ENCODE results near the gene RRP8. TPM values are rescaled to one million over a fixed set of nuclear protein-coding genes. Genes with fewer than 3 reads are reported as not detected.

Gene RRP8
- polyA plus RNA-seq, 1 experiment: 9.9 TPM

- Histone ChIP-seq H3K4me3 (ENCODE audit: low read depth, low read length) (no peak overlapping the region), H3K27me3 (ENCODE audit: control insufficient read depth, insufficient read depth, low read length) (no peaks in the 10 kb centered on the region), H3K36me3 (ENCODE audit: control insufficient read depth, insufficient read depth, low read length) (peaks cover 2% of the 10 kb centered on the region; the same call in 1 of the 2 replicates)
- no peak for DNase-seq (ENCODE audit: low read depth)
- ChIA-PET CTCF (no interaction called here), POLR2A (no interaction called here)
- TF ChIP-seq, protein P1, sequence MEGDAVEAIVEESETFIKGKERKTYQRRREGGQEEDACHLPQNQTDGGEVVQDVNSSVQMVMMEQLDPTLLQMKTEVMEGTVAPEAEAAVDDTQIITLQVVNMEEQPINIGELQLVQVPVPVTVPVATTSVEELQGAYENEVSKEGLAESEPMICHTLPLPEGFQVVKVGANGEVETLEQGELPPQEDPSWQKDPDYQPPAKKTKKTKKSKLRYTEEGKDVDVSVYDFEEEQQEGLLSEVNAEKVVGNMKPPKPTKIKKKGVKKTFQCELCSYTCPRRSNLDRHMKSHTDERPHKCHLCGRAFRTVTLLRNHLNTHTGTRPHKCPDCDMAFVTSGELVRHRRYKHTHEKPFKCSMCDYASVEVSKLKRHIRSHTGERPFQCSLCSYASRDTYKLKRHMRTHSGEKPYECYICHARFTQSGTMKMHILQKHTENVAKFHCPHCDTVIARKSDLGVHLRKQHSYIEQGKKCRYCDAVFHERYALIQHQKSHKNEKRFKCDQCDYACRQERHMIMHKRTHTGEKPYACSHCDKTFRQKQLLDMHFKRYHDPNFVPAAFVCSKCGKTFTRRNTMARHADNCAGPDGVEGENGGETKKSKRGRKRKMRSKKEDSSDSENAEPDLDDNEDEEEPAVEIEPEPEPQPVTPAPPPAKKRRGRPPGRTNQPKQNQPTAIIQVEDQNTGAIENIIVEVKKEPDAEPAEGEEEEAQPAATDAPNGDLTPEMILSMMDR (IDR thresholded peaks at IDR 0.05; ENCODE audit: insufficient read depth, low read depth, low read length): no peak
Observed at GRCh38 chr11:6583584-6583983, 19.8 kb downstream of the RRP8 start.

- ChIA-PET POLR2A (no interaction called here), CTCF (interaction anchor here (0.9 to 1.9 kb wide), 3 partner anchors 12 to 136 kb away, joined by 3 to 4 read pairs (median 3); no protein-coding TSS in a partner anchor)
- H3K36me3 ChIP-seq (ENCODE audit: control insufficient read depth, insufficient read depth, low read length): peaks cover 2% of the 10 kb centered on the region; the same call in 1 of the 2 replicates
- no peak for DNase-seq (ENCODE audit: low read depth)
- H3K4me3 ChIP-seq (ENCODE audit: low read depth, low read length): no peak overlapping the region
- no peaks in the 10 kb centered on the region for H3K27me3 ChIP-seq (ENCODE audit: control insufficient read depth, insufficient read depth, low read length)
- TF ChIP-seq, protein P1 (IDR thresholded peaks at IDR 0.05; ENCODE audit: insufficient read depth, low read depth, low read length): no peak
Observed at GRCh38 chr11:6579681-6580080, 23.7 kb downstream of the RRP8 start.

GRCh38 chr11:6578134-6578533 is 25.3 kb downstream of the RRP8 start:
- TF ChIP-seq, protein P1 (IDR thresholded peaks at IDR 0.05; ENCODE audit: insufficient read depth, low read depth, low read length): no peak
- no peak for DNase-seq (ENCODE audit: low read depth)
- CTCF ChIA-PET: interaction anchor here (1.9 kb wide), 1 partner anchor 47 kb away, joined by 6 read pairs; no protein-coding TSS in a partner anchor
- Histone ChIP-seq H3K27me3 (ENCODE audit: control insufficient read depth, insufficient read depth, low read length) (no peaks in the 10 kb centered on the region), H3K4me3 (ENCODE audit: low read depth, low read length) (no peak overlapping the region), H3K36me3 (ENCODE audit: control insufficient read depth, insufficient read depth, low read length) (peaks cover 2% of the 10 kb centered on the region; the same call in 1 of the 2 replicates)
- POLR2A ChIA-PET: no interaction called here

GRCh38 chr11:6576471-6577373 is 26.7 kb downstream of the RRP8 start:
- TF ChIP-seq, protein P1 (IDR thresholded peaks at IDR 0.05; ENCODE audit: insufficient read depth, low read depth, low read length): 0 out of 2 replicates have a peak, but pooled peaks have one; percentile 26

More at GRCh38 chr11:6576471-6577373, 26.7 kb downstream of the RRP8 start:
- CTCF ChIA-PET: interaction anchor here (1.2 to 1.9 kb wide), 2 partner anchors 13 to 46 kb away, joined by 3 to 6 read pairs; no protein-coding TSS in a partner anchor
- POLR2A ChIA-PET: no interaction called here
- DNase-seq (ENCODE audit: low read depth): peak; percentile 89
- Histone ChIP-seq H3K4me3 (ENCODE audit: low read depth, low read length) (no peak overlapping the region), H3K27me3 (ENCODE audit: control insufficient read depth, insufficient read depth, low read length) (no peaks in the 10 kb centered on the region), H3K36me3 (ENCODE audit: control insufficient read depth, insufficient read depth, low read length) (peaks cover 2% of the 10 kb centered on the region; the same call in 1 of the 2 replicates)

Measured in BJ (cell line).